ENCODE results near the gene KIF25.

The KIF25 gene

GRCh38 chr6:167962711-167963110 lies 34.8 kb upstream of the KIF25 start:
- DNase-seq (ENCODE audit: extremely low spot score): no peak
- CTCF ChIA-PET: interaction anchor here (1.0 to 1.5 kb wide), 2 partner anchors 8 to 13 kb away, joined by 3 read pairs; no protein-coding TSS in a partner anchor
- no peak for TF ChIP-seq CTCF (IDR thresholded peaks at IDR 0.05; ENCODE audit: control extremely low read depth, extremely low read depth, low read depth, missing control alignments)
- POLR2A ChIA-PET: no interaction called here

- ChIA-PET POLR2A (no interaction called here), CTCF (interaction anchor here (1.5 kb wide), 1 partner anchor 14 kb away, joined by 3 read pairs; no protein-coding TSS in a partner anchor)
- TF ChIP-seq CTCF (IDR thresholded peaks at IDR 0.05; ENCODE audit: control extremely low read depth, extremely low read depth, low read depth, missing control alignments): no peak
- no peak for DNase-seq (ENCODE audit: extremely low spot score)
These were observed 33.8 kb upstream of the KIF25 start for GRCh38 chr6:167963589-167964057.

GRCh38 chr6:167965592-167966539 lies 31.6 kb upstream of the KIF25 start:
- no peak for DNase-seq (ENCODE audit: extremely low spot score)
- POLR2A ChIA-PET: no interaction called here
- CTCF ChIA-PET: no interaction called here
- no peak for TF ChIP-seq CTCF (IDR thresholded peaks at IDR 0.05; ENCODE audit: control extremely low read depth, extremely low read depth, low read depth, missing control alignments)

GRCh38 chr6:167966540-167966905 lies 30.9 kb upstream of the KIF25 start:
- DNase-seq (ENCODE audit: extremely low spot score): no peak
- no peak for TF ChIP-seq CTCF (IDR thresholded peaks at IDR 0.05; ENCODE audit: control extremely low read depth, extremely low read depth, low read depth, missing control alignments)
- ChIA-PET POLR2A (no interaction called here), CTCF (no interaction called here)

- POLR2A ChIA-PET: no interaction called here
- TF ChIP-seq CTCF (IDR thresholded peaks at IDR 0.05; ENCODE audit: control extremely low read depth, extremely low read depth, low read depth, missing control alignments): no peak
- DNase-seq (ENCODE audit: extremely low spot score): no peak
- CTCF ChIA-PET: interaction anchor here (0.9 kb wide), 2 partner anchors 13 to 37 kb away, joined by 3 to 4 read pairs; no protein-coding TSS in a partner anchor
These were observed 29.4 kb upstream of the KIF25 start for GRCh38 chr6:167968091-167968490.

GRCh38 chr6:167970230-167970629 lies 27.2 kb upstream of the KIF25 start:
- no peak for DNase-seq (ENCODE audit: extremely low spot score)
- TF ChIP-seq CTCF (IDR thresholded peaks at IDR 0.05; ENCODE audit: control extremely low read depth, extremely low read depth, low read depth, missing control alignments): no peak
- ChIA-PET CTCF (interaction anchor here (0.9 to 1.3 kb wide), 3 partner anchors 8 to 11 kb away, joined by 3 to 5 read pairs (median 4); no protein-coding TSS in a partner anchor), POLR2A (no interaction called here)

All from GM10248 (cell line).